Caco-2 (cell line): ENCODE results near the gene COA1. TPM values are rescaled to one million over a fixed set of nuclear protein-coding genes. Genes with fewer than 3 reads are reported as not detected.
"Not testable (repeated sequence)": the region's sequence is repeated elsewhere in the genome, so short reads cannot be mapped to it uniquely, and the experiment has no call there.

ENCODE experiments used
- BruUV-seq: library from RNA; stranded (reverse); fragments of 400-500 nt; replicated peaks from 2 replicates; lab custom pipeline; 2021; lab: Mats Ljungman, UMichigan
- CTCF ChIA-PET: fragments of 300-600 bp; sonication (Branson Sonifier 250); formaldehyde crosslinking; loops from one replicate; lab custom pipeline; 2022; ENCODE audit warnings: antibody characterized with exemption; lab: Charles Lee
- POLR2A ChIA-PET: fragments of 300-600 bp; sonication (Branson Sonifier 250); formaldehyde crosslinking; loops from one replicate; lab custom pipeline; 2022; ENCODE audit warnings: antibody characterized with exemption; lab: Charles Lee
- DNase-seq, 2 experiments: peaks; one replicate each; pipeline versions ENCODE4 v3.0.0 to v3.0.0-alpha.2; 2020 to 2022
- H3K27me3 ChIP-seq: replicated peaks from 2 replicates; pipeline ENCODE4 v1.6.0; 2011; ENCODE audit warnings: low read length; ENCODE audit not compliant: control insufficient read depth, insufficient read depth
- H3K36me3 ChIP-seq: 2 replicates; pipeline ENCODE4 v1.5.1; 2011; ENCODE audit warnings: low read length; ENCODE audit not compliant: control insufficient read depth, insufficient read depth
- H3K4me1 ChIP-seq: fragments of 250-450 bp; sonication (Bioruptor Pico); 2 replicates; pipeline ENCODE4 v1.5.1; 2020; ENCODE audit warnings: mild to moderate bottlenecking
- H3K4me3 ChIP-seq: 2 replicates; pipeline ENCODE4 v1.5.1; 2011; ENCODE audit warnings: low read depth, mild to moderate bottlenecking, control low read depth, low read length
- H3K9me3 ChIP-seq: fragments of 250-450 bp; sonication (Bioruptor Pico); 2 replicates; pipeline ENCODE4 v1.5.1; 2020; ENCODE audit warnings: mild to moderate bottlenecking, moderate library complexity
- H3K27ac Mint-ChIP-seq: one replicate; pipeline ENCODE4 v1.8.0; 2022; ENCODE audit warnings: mixed read lengths; ENCODE audit not compliant: unreplicated experiment
- H3K27me3 Mint-ChIP-seq: one replicate; pipeline ENCODE4 v1.8.0; 2022; ENCODE audit warnings: mixed read lengths; ENCODE audit not compliant: insufficient read depth, unreplicated experiment
- H3K36me3 Mint-ChIP-seq: one replicate; pipeline ENCODE4 v1.8.0; 2022; ENCODE audit warnings: mild to moderate bottlenecking, mixed read lengths; ENCODE audit not compliant: insufficient read depth, unreplicated experiment
- H3K4me1 Mint-ChIP-seq: one replicate; pipeline ENCODE4 v1.8.0; 2022; ENCODE audit warnings: low read depth, mixed read lengths; ENCODE audit not compliant: unreplicated experiment
- H3K4me3 Mint-ChIP-seq: one replicate; pipeline ENCODE4 v1.8.0; 2022; ENCODE audit warnings: mild to moderate bottlenecking, moderate library complexity, mixed read lengths; ENCODE audit not compliant: unreplicated experiment
- H3K9me3 Mint-ChIP-seq: one replicate; pipeline ENCODE4 v1.8.0; 2022; ENCODE audit warnings: mixed read lengths; ENCODE audit not compliant: unreplicated experiment
- CTCF ChIP-seq, 2 experiments: fragments of 200-600 bp in 1 of 2; IDR thresholded peaks; 1 replicate in 1 of 2; 2 replicates in 1 of 2; pipeline versions ENCODE4 v1.5.1 to v1.8.0; 2011 to 2022; ENCODE audit warnings: antibody characterized with exemption in 1 of 2, control low read depth in 1 of 2, inconsistent platforms in 1 of 2, low read depth in 1 of 2, low read length in 1 of 2, mild to moderate bottlenecking in 1 of 2, moderate library complexity in 1 of 2; ENCODE audit not compliant: insufficient read depth in 1 of 2, severe bottlenecking in 1 of 2, unreplicated experiment in 1 of 2
- intact Hi-C: fragments of 100-400 bp; cut with micrococcal nuclease; formaldehyde crosslinking; loops from one replicate; pipeline ENCODE4 v1.10.0; 2022; ENCODE audit not compliant: unreplicated experiment
- total RNA-seq: library from RNA; stranded (reverse); gene quantifications from 2 replicates; pipeline ENCODE4 v1.2.3, GENCODE V29; 2022

COA1 gene
- total RNA-seq, 1 experiment from 2014 or later, result 94.7 TPM

- no peak for TF ChIP-seq CTCF (IDR thresholded peaks at IDR 0.05; ENCODE audit: insufficient read depth in 1 of 2, low read depth in 1 of 2, low read length in 1 of 2, severe bottlenecking in 1 of 2, unreplicated experiment in 1 of 2)
- H3K27me3 Mint-ChIP-seq, result no peaks in the 10 kb centered on the region
- no peak for DNase-seq
- no peaks in the 10 kb centered on the region for H3K4me1 Mint-ChIP-seq
- BruUV-seq, result no TSS peak
- ChIA-PET POLR2A (no interaction called here), CTCF (interaction anchor here (0.7 kb wide), 1 partner anchor 253 kb away, joined by 7 read pairs; no protein-coding TSS in a partner anchor)
- H3K36me3 Mint-ChIP-seq, result no peaks in the 10 kb centered on the region
- Histone ChIP-seq H3K4me1 (0 out of 2 replicates have a peak, but pooled peaks cover 9% of the 10 kb centered on the region), H3K4me3 (no peak overlapping the region), H3K36me3 (no peaks in the 10 kb centered on the region), H3K9me3 (no peaks in the 10 kb centered on the region), H3K27me3 (no peaks in the 10 kb centered on the region)
- no peaks in the 10 kb centered on the region for H3K9me3 Mint-ChIP-seq
- intact Hi-C loops, result no loop called here
- H3K27ac Mint-ChIP-seq, result no peak overlapping the region
- no peak overlapping the region for H3K4me3 Mint-ChIP-seq
These were observed 37.7 kb downstream of the COA1 start for GRCh38 chr7:43691611-43692010.

- intact Hi-C loops, result no loop called here
- POLR2A ChIA-PET, result no interaction called here
These were observed 40.2 kb downstream of the COA1 start for GRCh38 chr7:43689115-43689514.

GRCh38 chr7:43687866-43688265, 41.5 kb downstream of the COA1 start:
- H3K4me1 ChIP-seq, H3K9me3 Mint-ChIP-seq, H3K36me3 ChIP-seq, DNase-seq, BruUV-seq, H3K4me3 ChIP-seq, H3K27me3 Mint-ChIP-seq, intact Hi-C loops, H3K4me1 Mint-ChIP-seq, CTCF ChIA-PET, H3K27me3 ChIP-seq, H3K27ac Mint-ChIP-seq, H3K9me3 ChIP-seq, H3K36me3 Mint-ChIP-seq, H3K4me3 Mint-ChIP-seq, POLR2A ChIA-PET: not testable (repeated sequence)

More at GRCh38 chr7:43689115-43689514, 40.2 kb downstream of the COA1 start:
- Histone ChIP-seq H3K4me1 (no peaks in the 10 kb centered on the region), H3K9me3 (0 out of 2 replicates have a peak, but pooled peaks cover 4% of the 10 kb centered on the region), H3K27me3 (no peaks in the 10 kb centered on the region), H3K4me3 (no peak overlapping the region), H3K36me3 (no peaks in the 10 kb centered on the region; the same call in 1 of the 2 replicates)
- Mint-ChIP-seq H3K4me3 (no peak overlapping the region), H3K9me3 (peaks cover 10% of the 10 kb centered on the region), H3K27me3 (no peaks in the 10 kb centered on the region), H3K4me1 (no peaks in the 10 kb centered on the region), H3K36me3 (no peaks in the 10 kb centered on the region), H3K27ac (no peak overlapping the region)
- CTCF ChIA-PET, result interaction anchor here (1.1 to 1.6 kb wide), 2 partner anchors 11 to 106 kb away, joined by 3 to 5 read pairs; partner anchors contain the start of gene STK17A
- no peak for DNase-seq
- TF ChIP-seq CTCF (IDR thresholded peaks at IDR 0.05; ENCODE audit: insufficient read depth in 1 of 2, low read depth in 1 of 2, low read length in 1 of 2, severe bottlenecking in 1 of 2, unreplicated experiment in 1 of 2), result no peak
- no TSS peak for BruUV-seq
